Naive thymus-derived CD4-positive, alpha-beta T cell (primary cell): ENCODE results near the gene DIAPH2. TPM values are rescaled to one million over a fixed set of nuclear protein-coding genes. Genes with fewer than 3 reads are reported as not detected.
"Not testable (repeated sequence)": the region's sequence is repeated elsewhere in the genome, so short reads cannot be mapped to it uniquely, and the experiment has no call there.

ENCODE experiments used
- ATAC-seq: fragments of 150-1000 bp; cut with Tn5 transposase; 2 replicates; pipeline ENCODE4 v1.10.0; 2021; ENCODE audit warnings: mild to moderate bottlenecking, moderate library complexity
- CTCF ChIA-PET: fragments of 350-600 bp; sonication (Branson Sonifier 250); formaldehyde crosslinking; loops from one replicate; lab custom pipeline; 2021; ENCODE audit warnings: antibody characterized with exemption; lab: Charles Lee
- POLR2A ChIA-PET: fragments of 350-600 bp; sonication (Branson Sonifier 250); formaldehyde crosslinking; loops from one replicate; lab custom pipeline; 2021; ENCODE audit warnings: antibody characterized with exemption, inconsistent platforms; lab: Charles Lee
- DNase-seq, 9 donors: peaks; one replicate each; pipeline versions ENCODE4 v3.0.0 to v3.0.0-alpha.2; 2020 to 2022; ENCODE audit warnings: mixed read lengths in 1 of 9
- H3K27ac ChIP-seq: one replicate; pipeline ENCODE4 v1.7.0; 2013; ENCODE audit warnings: mild to moderate bottlenecking, low read depth, low read length, moderate library complexity
- H3K27me3 ChIP-seq, 2 donors: one replicate each; pipeline ENCODE4 v1.7.0; 2013; ENCODE audit warnings: low read length in 2 of 2, mild to moderate bottlenecking in 2 of 2, moderate library complexity in 2 of 2; ENCODE audit not compliant: control insufficient read depth in 2 of 2, insufficient read depth in 2 of 2
- H3K36me3 ChIP-seq, 3 experiments: 1 replicate in 2 of 3; 2 replicates in 1 of 3; pipeline ENCODE4 v1.7.0; 2013; ENCODE audit warnings: low read length in 3 of 3, mild to moderate bottlenecking in 3 of 3, moderate library complexity in 1 of 3; ENCODE audit not compliant: insufficient read depth in 3 of 3, control insufficient read depth in 2 of 3
- H3K4me1 ChIP-seq, 2 donors: one replicate each; pipeline ENCODE4 v1.7.0; 2013; ENCODE audit warnings: low read length in 2 of 2, mild to moderate bottlenecking in 2 of 2, moderate library complexity in 1 of 2; ENCODE audit not compliant: control insufficient read depth in 2 of 2, insufficient read depth in 2 of 2
- H3K4me3 ChIP-seq: 2 replicates; pipeline ENCODE4 v1.7.0; 2013; ENCODE audit warnings: mild to moderate bottlenecking, low read length
- H3K9me3 ChIP-seq, 3 experiments: 1 replicate in 2 of 3; 2 replicates in 1 of 3; pipeline ENCODE4 v1.7.0; 2013; ENCODE audit warnings: low read length in 3 of 3; ENCODE audit not compliant: control insufficient read depth in 2 of 3
- H3K27ac Mint-ChIP-seq, 9 donors: one replicate each; pipeline ENCODE4 v1.8.0; 2020 to 2022; ENCODE audit warnings: mixed read lengths in 9 of 9, mild to moderate bottlenecking in 8 of 9, moderate library complexity in 5 of 9, inconsistent platforms in 2 of 9
- H3K27me3 Mint-ChIP-seq, 5 donors: one replicate each; pipeline ENCODE4 v1.8.0; 2021 to 2022; ENCODE audit warnings: mixed read lengths in 5 of 5, mild to moderate bottlenecking in 1 of 5
- H3K36me3 Mint-ChIP-seq, 5 donors: one replicate each; pipeline ENCODE4 v1.8.0; 2020 to 2022; ENCODE audit warnings: mixed read lengths in 5 of 5, mild to moderate bottlenecking in 3 of 5, inconsistent platforms in 1 of 5
- H3K4me1 Mint-ChIP-seq, 7 donors: one replicate each; pipeline ENCODE4 v1.8.0; 2020 to 2022; ENCODE audit warnings: mixed read lengths in 7 of 7, mild to moderate bottlenecking in 3 of 7, inconsistent platforms in 1 of 7
- H3K4me3 Mint-ChIP-seq, 10 donors: one replicate each; pipeline ENCODE4 v1.8.0; 2020 to 2022; ENCODE audit warnings: mild to moderate bottlenecking in 10 of 10, mixed read lengths in 10 of 10, moderate library complexity in 6 of 10, inconsistent platforms in 2 of 10
- H3K9me3 Mint-ChIP-seq, 11 donors: one replicate each; pipeline ENCODE4 v1.8.0; 2020 to 2022; ENCODE audit warnings: mixed read lengths in 11 of 11, mild to moderate bottlenecking in 4 of 11, inconsistent platforms in 1 of 11, moderate library complexity in 1 of 11
- intact Hi-C, 2 donors: fragments of 100-400 bp; cut with micrococcal nuclease; formaldehyde crosslinking; loops; one replicate each; pipeline ENCODE4 v1.15.1; 2023
- polyA plus RNA-seq, 2 donors: library from polyadenylated mRNA; unstranded; fragments of 300-500 nt; fragmentation: Illumina TruSeq; gene quantifications; one replicate each; pipeline ENCODE4 v1.2.3, GENCODE V29; 2021
- total RNA-seq, 6 experiments: library from RNA in 5 of 6; stranded (reverse) in 5 of 6; gene quantifications; 1 replicate in 5 of 6; 2 replicates in 1 of 6; pipeline ENCODE4 v1.2.3 and lab custom pipeline; 2021 to 2026

Gene DIAPH2
- total and polyA plus RNA-seq, 7 experiments from 2014 or later, result 4.2 to 23.9 (median 6.9) TPM

GRCh38 chrX:96833333-96833732 lies 148.7 kb downstream of the DIAPH2 start:
- DNase-seq (no peak), ATAC-seq (no peak)
- POLR2A ChIA-PET, result no interaction called here
- no peaks in the 10 kb centered on the region for H3K36me3 ChIP-seq
- no peaks in the 10 kb centered on the region for H3K27me3 ChIP-seq
- peaks cover 0 to 4% (median 0%) of the 10 kb centered on the region in 5 donors for H3K36me3 Mint-ChIP-seq
- no peaks in the 10 kb centered on the region for H3K4me1 ChIP-seq
- no peak overlapping the region for H3K4me3 ChIP-seq
- intact Hi-C loops, result no loop called here
- no peaks in the 10 kb centered on the region for H3K9me3 Mint-ChIP-seq
- no peak overlapping the region for H3K27ac ChIP-seq
- H3K9me3 ChIP-seq, result no peaks in the 10 kb centered on the region
- CTCF ChIA-PET, result no interaction called here
- no peaks in the 10 kb centered on the region for H3K4me1 Mint-ChIP-seq
- H3K4me3 Mint-ChIP-seq, result no peak overlapping the region
- no peak overlapping the region for H3K27ac Mint-ChIP-seq
- no peaks in the 10 kb centered on the region for H3K27me3 Mint-ChIP-seq

DNA sequence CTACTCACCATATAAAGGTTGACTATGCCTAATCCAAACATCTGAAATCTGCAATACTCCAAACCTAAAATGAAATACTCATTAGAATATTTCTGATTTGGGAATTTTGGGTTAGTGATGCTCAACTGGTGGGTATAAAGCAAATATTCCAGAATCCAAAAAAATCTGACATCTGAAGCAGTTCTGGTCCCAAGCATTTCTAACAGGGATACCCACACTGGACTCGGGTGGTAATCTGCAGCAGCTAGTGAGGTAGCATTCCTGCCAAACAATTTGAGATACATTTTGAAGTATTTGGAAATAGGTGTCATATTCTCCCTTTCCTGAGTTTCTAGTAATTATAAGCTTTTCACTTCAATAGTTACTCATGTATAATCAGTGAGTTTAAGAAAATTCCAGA lies 149.5 kb downstream of the DIAPH2 start:
- Mint-ChIP-seq H3K27ac (no peak overlapping the region), H3K27me3 (no peaks in the 10 kb centered on the region), H3K4me3 (no peak overlapping the region), H3K9me3 (no peaks in the 10 kb centered on the region), H3K36me3 (peaks cover 0 to 4% (median 0%) of the 10 kb centered on the region in 5 donors), H3K4me1 (no peaks in the 10 kb centered on the region)
- CTCF ChIA-PET, result no interaction called here
- Histone ChIP-seq H3K4me3 (no peak overlapping the region), H3K4me1 (no peaks in the 10 kb centered on the region), H3K36me3 (no peaks in the 10 kb centered on the region), H3K27me3 (no peaks in the 10 kb centered on the region), H3K27ac (no peak overlapping the region), H3K9me3 (no peaks in the 10 kb centered on the region)
- intact Hi-C loops, result no loop called here
- POLR2A ChIA-PET, result no interaction called here
- DNase-seq (no peak), ATAC-seq (no peak)

DNA sequence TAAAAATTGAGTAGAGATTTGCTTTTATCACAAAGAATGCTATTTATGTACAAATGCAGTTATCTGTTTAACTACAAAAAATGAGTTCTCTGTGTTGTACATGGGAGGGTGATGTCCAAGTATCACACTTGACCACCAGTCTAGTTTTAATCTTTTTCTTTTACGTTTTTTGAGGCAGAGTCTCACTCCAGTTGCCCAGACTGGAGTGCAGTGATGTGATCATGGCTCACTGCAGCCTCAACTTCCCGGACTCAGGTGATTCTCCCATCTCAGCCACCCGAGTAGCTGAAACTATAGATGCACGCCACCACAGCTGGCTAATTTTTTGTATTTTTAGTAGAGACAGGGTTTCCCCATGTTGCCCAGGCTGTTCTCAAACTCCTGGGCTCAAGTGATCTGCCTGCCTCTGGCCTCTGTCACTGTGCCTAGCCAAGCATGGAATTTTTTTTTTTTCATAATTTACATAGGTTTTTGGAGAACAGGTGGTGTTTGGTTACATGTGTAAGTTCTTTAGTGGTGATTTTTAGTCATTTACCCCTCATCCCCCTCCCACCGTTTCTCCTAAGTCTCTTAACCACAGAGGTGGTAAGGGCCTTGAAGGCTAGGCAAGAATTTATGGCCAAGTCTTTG lies 151.1 kb downstream of the DIAPH2 start:
- Mint-ChIP-seq H3K36me3 (peaks cover 0 to 3% (median 0%) of the 10 kb centered on the region in 5 donors), H3K9me3 (no peaks in the 10 kb centered on the region), H3K4me1 (no peaks in the 10 kb centered on the region), H3K27me3 (no peaks in the 10 kb centered on the region), H3K4me3 (no peak overlapping the region), H3K27ac (no peak overlapping the region)
- ATAC-seq (no peak), DNase-seq (no peak)
- ChIA-PET POLR2A (no interaction called here), CTCF (no interaction called here)
- intact Hi-C loops, result no loop called here
- Histone ChIP-seq H3K27ac (no peak overlapping the region), H3K9me3 (no peaks in the 10 kb centered on the region), H3K36me3 (no peaks in the 10 kb centered on the region), H3K4me1 (no peaks in the 10 kb centered on the region), H3K4me3 (no peak overlapping the region), H3K27me3 (no peaks in the 10 kb centered on the region)

- H3K27me3 Mint-ChIP-seq, result no peaks in the 10 kb centered on the region
- H3K27ac Mint-ChIP-seq, result no peak overlapping the region
- no peaks in the 10 kb centered on the region for H3K9me3 ChIP-seq
- POLR2A ChIA-PET, result no interaction called here
- no peak overlapping the region for H3K4me3 Mint-ChIP-seq
- no peaks in the 10 kb centered on the region for H3K4me1 Mint-ChIP-seq
- no peak overlapping the region for H3K4me3 ChIP-seq
- H3K36me3 ChIP-seq, result no peaks in the 10 kb centered on the region
- H3K4me1 ChIP-seq, result no peaks in the 10 kb centered on the region
- no peak overlapping the region for H3K27ac ChIP-seq
- no peaks in the 10 kb centered on the region for H3K27me3 ChIP-seq
- CTCF ChIA-PET, result interaction anchor here (0.7 kb wide), 1 partner anchor 11 kb away, joined by 3 read pairs; no protein-coding TSS in a partner anchor
- no peaks in the 10 kb centered on the region for H3K9me3 Mint-ChIP-seq
- ATAC-seq (no peak), DNase-seq (no peak)
- H3K36me3 Mint-ChIP-seq, result no peaks in the 10 kb centered on the region
- intact Hi-C loops, result no loop called here
Measured at GRCh38 chrX:96837808-96838207, 153.2 kb downstream of the DIAPH2 start.

DNA sequence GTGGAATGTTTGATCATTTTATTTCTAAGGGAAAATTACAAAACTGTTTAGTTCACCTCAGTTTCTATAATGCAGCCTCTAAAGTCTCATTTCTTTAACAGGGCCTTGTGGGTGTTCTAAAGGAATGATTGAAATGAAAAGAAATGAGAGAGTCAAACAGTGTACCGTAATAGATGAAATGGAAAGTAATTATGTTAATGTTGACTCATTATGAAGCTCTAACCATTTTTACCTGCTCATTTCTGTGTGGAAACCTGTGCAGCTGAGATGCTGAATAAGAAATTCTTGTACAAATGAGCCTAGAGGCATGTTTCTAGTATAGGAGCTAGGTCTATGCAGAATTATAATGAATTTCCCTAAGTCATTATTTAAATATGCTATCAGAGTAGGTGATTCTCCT lies 153.9 kb downstream of the DIAPH2 start:
- Mint-ChIP-seq H3K27ac (no peak overlapping the region), H3K4me3 (no peak overlapping the region), H3K36me3 (no peaks in the 10 kb centered on the region), H3K27me3 (no peaks in the 10 kb centered on the region), H3K9me3 (no peaks in the 10 kb centered on the region), H3K4me1 (no peaks in the 10 kb centered on the region)
- ChIA-PET POLR2A (no interaction called here), CTCF (no interaction called here)
- no peaks in the 10 kb centered on the region for H3K9me3 ChIP-seq
- no peak for ATAC-seq
- H3K4me3 ChIP-seq, result no peak overlapping the region
- H3K36me3 ChIP-seq, result no peaks in the 10 kb centered on the region
- H3K27me3 ChIP-seq, result no peaks in the 10 kb centered on the region
- intact Hi-C loops, result no loop called here
- H3K27ac ChIP-seq, result no peak overlapping the region
- DNase-seq, result no peak
- no peaks in the 10 kb centered on the region for H3K4me1 ChIP-seq

DNA sequence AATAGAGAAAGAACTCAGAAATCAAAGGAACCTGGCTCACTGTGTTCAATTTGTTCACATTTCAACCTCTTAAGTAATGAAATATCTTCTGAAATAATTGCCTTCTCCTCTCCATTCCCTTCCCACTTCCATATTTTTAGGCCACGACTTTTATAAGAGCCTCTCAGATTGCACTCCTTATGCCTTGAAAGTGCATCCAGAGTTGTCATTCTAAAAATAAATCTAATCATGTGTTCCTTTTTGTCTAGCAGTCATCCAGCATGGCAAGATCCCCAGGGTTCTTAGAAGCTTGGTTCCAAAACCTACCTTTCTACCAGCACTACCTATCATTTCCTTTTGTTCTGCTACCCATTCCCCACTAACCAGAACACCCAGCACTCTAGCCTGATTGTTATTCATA lies 156.7 kb downstream of the DIAPH2 start:
- intact Hi-C loops, result no loop called here
- Histone ChIP-seq H3K27me3 (no peaks in the 10 kb centered on the region), H3K27ac (no peak overlapping the region), H3K4me1 (no peaks in the 10 kb centered on the region), H3K4me3 (no peak overlapping the region), H3K36me3 (no peaks in the 10 kb centered on the region), H3K9me3 (no peaks in the 10 kb centered on the region)
- H3K9me3 Mint-ChIP-seq, result no peaks in the 10 kb centered on the region
- ChIA-PET CTCF (no interaction called here), POLR2A (no interaction called here)
- H3K4me1 Mint-ChIP-seq, result no peaks in the 10 kb centered on the region
- DNase-seq (no peak), ATAC-seq (no peak)
- no peak overlapping the region for H3K27ac Mint-ChIP-seq
- no peaks in the 10 kb centered on the region for H3K36me3 Mint-ChIP-seq
- no peaks in the 10 kb centered on the region for H3K27me3 Mint-ChIP-seq
- no peak overlapping the region for H3K4me3 Mint-ChIP-seq

DNA sequence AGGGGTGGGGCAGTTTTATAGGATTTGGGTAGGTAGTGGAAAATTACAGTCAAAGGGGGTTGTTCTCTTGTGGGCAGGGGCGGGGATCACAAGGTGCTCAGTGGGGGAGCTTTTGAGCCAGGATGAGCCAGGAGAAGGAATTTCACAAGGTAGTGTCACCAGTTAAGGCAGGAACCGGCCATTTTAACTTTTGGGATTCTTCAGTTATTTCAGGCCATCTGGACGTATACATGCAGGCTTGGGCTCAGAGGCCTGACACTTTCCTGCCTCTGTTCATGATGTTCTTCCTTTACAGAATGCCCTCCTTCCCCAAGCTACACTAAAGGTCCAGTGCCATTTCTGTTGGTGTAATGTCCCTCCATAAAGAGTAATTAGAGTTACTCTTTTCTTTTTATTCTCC lies 157.2 kb downstream of the DIAPH2 start:
- H3K27ac ChIP-seq, H3K36me3 ChIP-seq, H3K4me1 ChIP-seq, H3K36me3 Mint-ChIP-seq, intact Hi-C loops, H3K27me3 Mint-ChIP-seq, H3K27me3 ChIP-seq, DNase-seq, POLR2A ChIA-PET, H3K4me3 Mint-ChIP-seq, H3K4me3 ChIP-seq, H3K9me3 ChIP-seq, CTCF ChIA-PET, H3K9me3 Mint-ChIP-seq, H3K27ac Mint-ChIP-seq, H3K4me1 Mint-ChIP-seq, ATAC-seq: not testable (repeated sequence)
